GM12864 (cell line): ENCODE data around the gene PAX2.
A peak's percentile ranks its signal among the peaks of the same experiment; 100 is the strongest.
"Not testable (repeated sequence)": the region's sequence is repeated elsewhere in the genome, so short reads cannot be mapped to it uniquely, and the experiment has no call there.

Source experiments
- DNase-seq: peaks from one replicate; pipeline ENCODE4 v3.0.0-alpha.2; 2011; ENCODE audit warnings: low read depth
- H3K4me3 ChIP-seq: 2 replicates; pipeline ENCODE4 v1.5.1; 2011; ENCODE audit warnings: mild to moderate bottlenecking, low read depth, low read length, control low read depth
- CTCF ChIP-seq: IDR thresholded peaks from 2 replicates; pipeline ENCODE4 v1.5.1; 2011; ENCODE audit warnings: low read depth, mild to moderate bottlenecking, moderate library complexity, low read length, control low read depth, inconsistent platforms; ENCODE audit errors: missing control alignments

The PAX2 gene

GRCh38 chr10:100744987-100745881 is at the start of gene PAX2:
Gene PAX2, plus strand, starts transcription at chr10:100745582. Its CDS starts 679 bp downstream, at chr10:100746261.
- H3K4me3 ChIP-seq: no peak within 1 kb of the TSS
- no peak for TF ChIP-seq CTCF
- DNase-seq: no peak

- peak; percentile 5 for DNase-seq
- no peak for TF ChIP-seq CTCF
These were observed 48.9 kb upstream of the PAX2 start for GRCh38 chr10:100696477-100696901.

GRCh38 chr10:100697070-100697469 is 48.3 kb upstream of the PAX2 start:
- no peak overlapping the region for H3K4me3 ChIP-seq
- DNase-seq: no peak
- TF ChIP-seq CTCF: no peak

More at GRCh38 chr10:100696477-100696901, 48.9 kb upstream of the PAX2 start:
- no peak overlapping the region for H3K4me3 ChIP-seq

GRCh38 chr10:100697631-100698030 is 47.8 kb upstream of the PAX2 start:
- no peak for DNase-seq

GRCh38 chr10:100701704-100702103 is 43.7 kb upstream of the PAX2 start:
- DNase-seq, H3K4me3 ChIP-seq: not testable (repeated sequence)

More at GRCh38 chr10:100697631-100698030, 47.8 kb upstream of the PAX2 start:
- no peak for TF ChIP-seq CTCF
- H3K4me3 ChIP-seq: no peak overlapping the region

- H3K4me3 ChIP-seq: no peak overlapping the region
These were observed 40.2 kb upstream of the PAX2 start for GRCh38 chr10:100705139-100705538.

More at GRCh38 chr10:100705139-100705538, 40.2 kb upstream of the PAX2 start:
- TF ChIP-seq CTCF: peak; percentile 13
- DNase-seq: no peak
